K562 (cell line): ENCODE measurements around the gene TRABD2B. TPM values are rescaled to one million over a fixed set of nuclear protein-coding genes. Genes with fewer than 3 reads are reported as not detected.

ENCODE experiments used
- ATAC-seq: fragments of 200-7000 bp; cut with Tn5 transposase; 3 replicates; pipeline ENCODE4 v1.9.1; 2020; ENCODE audit warnings: moderate library complexity
- BruUV-seq: library from RNA; stranded (reverse); fragments of 400-500 nt; replicated peaks from 2 replicates; lab custom pipeline; 2021; lab: Mats Ljungman, UMichigan
- CTCF ChIA-PET: fragments of 300-600 bp; formaldehyde crosslinking; extraction: SDS; loops from one replicate; lab custom pipeline; 2021; ENCODE audit warnings: low intra/inter-chr PET ratio; lab: Yijun Ruan, JAX
- POLR2A ChIA-PET: fragments of 300-600, 350-650 bp; sonication (Branson Sonifier 250); formaldehyde crosslinking; extraction: SDS; loops from one replicate; lab custom pipeline; 2021; ENCODE audit warnings: antibody characterized with exemption, inconsistent platforms; lab: Yijun Ruan, JAX
- DNase-seq, 4 experiments: peaks; one replicate each; pipeline versions ENCODE4 v3.0.0 to v3.0.0-alpha.2; 2011 to 2018; ENCODE audit warnings: low spot score in 3 of 4, mixed read lengths in 3 of 4; ENCODE audit errors: extremely low read depth in 1 of 4
- FAIRE-seq: peaks from 2 replicates; lab custom pipeline; 2011; peaks lifted over from hg19 to GRCh38; lab: Jason Lieb, UNC
- H2AFZ ChIP-seq: 2 replicates; pipeline ENCODE4 v1.6.0; 2011; ENCODE audit warnings: low read depth, low read length, control low read depth, inconsistent platforms
- H3K27ac ChIP-seq: fragments of 200-600 bp; 3 replicates; pipeline ENCODE4 v1.8.0; 2011; ENCODE audit warnings: low read depth, mild to moderate bottlenecking, control low read depth, inconsistent platforms, low read length, moderate library complexity, mixed read lengths; ENCODE audit errors: extremely low read depth
- H3K27me3 ChIP-seq, 2 experiments: fragments of 300-600 bp in 1 of 2; 2 replicates in 1 of 2; 3 replicates in 1 of 2; pipeline versions ENCODE4 v1.6.0 to v1.8.0; 2011; ENCODE audit warnings: inconsistent platforms in 2 of 2, low read length in 2 of 2, mild to moderate bottlenecking in 1 of 2, mixed read lengths in 1 of 2, moderate library complexity in 1 of 2; ENCODE audit not compliant: control insufficient read depth in 2 of 2, insufficient read depth in 2 of 2
- H3K36me3 ChIP-seq: fragments of 300-600 bp; 3 replicates; pipeline ENCODE4 v1.8.0; 2011; ENCODE audit warnings: mild to moderate bottlenecking, low read length, inconsistent platforms; ENCODE audit not compliant: control insufficient read depth, insufficient read depth
- H3K4me1 ChIP-seq, 2 experiments: fragments of 200-600 bp in 1 of 2; replicated peaks in 1 of 2; 2 replicates in 1 of 2; 3 replicates in 1 of 2; pipeline versions ENCODE4 v1.5.1 to v1.8.0; 2011; ENCODE audit warnings: inconsistent platforms in 2 of 2, low read length in 2 of 2, mild to moderate bottlenecking in 1 of 2, mixed read lengths in 1 of 2, moderate library complexity in 1 of 2; ENCODE audit not compliant: control insufficient read depth in 2 of 2, insufficient read depth in 2 of 2
- H3K4me2 ChIP-seq: 2 replicates; pipeline ENCODE4 v1.6.1; 2011; ENCODE audit warnings: low read length, control low read depth, inconsistent platforms, mixed read lengths; ENCODE audit not compliant: insufficient read depth
- H3K4me3 ChIP-seq: fragments of 200-600 bp; sonication (generic), shearing (Covaris generic); 2 replicates; pipeline ENCODE4 v1.5.1; 2016; ENCODE audit warnings: control low read depth, inconsistent platforms
- H3K79me2 ChIP-seq: fragments of 200-600 bp; 3 replicates; pipeline ENCODE4 v1.8.0; 2011; ENCODE audit warnings: low read length, inconsistent platforms; ENCODE audit not compliant: control insufficient read depth, insufficient read depth
- H3K9ac ChIP-seq, 2 experiments: 2 replicates each; pipeline versions ENCODE4 v1.6.0 to v1.6.1; 2011; ENCODE audit warnings: low read depth in 2 of 2, low read length in 2 of 2, control low read depth in 1 of 2, inconsistent platforms in 1 of 2, mild to moderate bottlenecking in 1 of 2, mixed read lengths in 1 of 2; ENCODE audit not compliant: insufficient read depth in 1 of 2
- H3K9me1 ChIP-seq: one replicate; pipeline ENCODE4 v1.6.0; 2011; ENCODE audit warnings: inconsistent platforms, mild to moderate bottlenecking, low read length, moderate library complexity; ENCODE audit not compliant: control insufficient read depth, insufficient read depth
- H3K9me3 ChIP-seq: replicated peaks from 2 replicates; pipeline ENCODE4 v1.5.1; 2011; ENCODE audit warnings: low read depth, low read length, inconsistent platforms; ENCODE audit not compliant: control insufficient read depth, insufficient read depth
- H4K20me1 ChIP-seq: replicated peaks from 2 replicates; pipeline ENCODE4 v1.6.1; 2011; ENCODE audit warnings: low read length, inconsistent platforms, mixed read lengths; ENCODE audit not compliant: control insufficient read depth, insufficient read depth
- BHLHE40 ChIP-seq: IDR thresholded peaks from 2 replicates; pipeline ENCODE4 v1.6.1; 2011; ENCODE audit warnings: low read length, improper control_type of control experiment
- CBX2 ChIP-seq: fragments of 200-600 bp; sonication (generic); IDR thresholded peaks from one replicate; pipeline ENCODE4 v1.6.1; 2012; ENCODE audit warnings: mild to moderate bottlenecking, low read length, inconsistent platforms; ENCODE audit not compliant: insufficient read depth, poor library complexity, severe bottlenecking
- FOS ChIP-seq: IDR thresholded peaks from 3 replicates; pipeline ENCODE4 v1.6.1; 2011; ENCODE audit not compliant: insufficient read length; ENCODE audit errors: extremely low read depth
- KLF10 ChIP-seq: fragments of 250-450 bp; sonication (Bioruptor Pico); IDR thresholded peaks from 2 replicates; pipeline ENCODE4 v1.6.1; 2021; ENCODE audit warnings: matching md5 sums
- MAZ ChIP-seq, 2 experiments: fragments of 450-650 bp in 1 of 2; sonication (generic) in 1 of 2; formaldehyde crosslinking; IDR thresholded peaks in 1 of 2; conservative IDR thresholded peaks in 1 of 2; 2 replicates each; pipeline versions ENCODE4 v1.4.0 to v1.5.0; 2020; ENCODE audit warnings: mild to moderate bottlenecking in 1 of 2, missing genetic modification reagents in 1 of 2
- NR1H2 ChIP-seq: sonication (generic); formaldehyde crosslinking; IDR thresholded peaks from 2 replicates; pipeline ENCODE4 v1.4.0; 2020; ENCODE audit warnings: mild to moderate bottlenecking, missing genetic modification reagents
- SMAD2 ChIP-seq: fragments of 150-350 bp; IDR thresholded peaks from 2 replicates; pipeline ENCODE4 v1.6.1; 2014; ENCODE audit warnings: low read depth, mild to moderate bottlenecking, low read length
- WGBS: fragments of 100-300 bp; shearing (Covaris generic); methylation state at CpG from one replicate; pipeline ENCODE4 v1.1.6; 2016; ENCODE audit warnings: low coverage, mixed read lengths; ENCODE audit not compliant: insufficient coverage; ENCODE audit errors: missing lambda C conversion rate; 5-methylcytosine and 5-hydroxymethylcytosine counted together
- in situ Hi-C: fragments of 300-500 bp; cut with MboI; formaldehyde crosslinking; loops from 4 replicates; pipeline ENCODE4 v1.15.0; 2018; ENCODE audit warnings: inconsistent platforms, mixed read lengths
- intact Hi-C: fragments of 100-400 bp; cut with micrococcal nuclease; formaldehyde crosslinking; loops from 2 replicates; pipeline ENCODE4 v1.14.2; 2022
- polyA plus RNA-seq, 8 experiments: library from polyadenylated mRNA; depleted of rRNA in 4 of 8; stranded (reverse) in 5 of 8; unstranded in 3 of 8; fragments of >200 nt; fragmentation: Nextera tagmentation in 2 of 8; fragmentation: Illumina TruSeq in 1 of 8; extraction: Ambion mirVana in 2 of 8; extraction: Trizol in 1 of 8; gene quantifications; 2 replicates each; pipeline versions ENCODE4 v1.2.1 to v1.2.3, GENCODE V29; 2011 to 2014; ENCODE audit warnings: inconsistent platforms in 1 of 8, missing spikeins in 1 of 8
- total RNA-seq, 7 experiments: library from RNA; depleted of rRNA in 6 of 7; stranded (reverse); fragments of >200 nt in 6 of 7; fragmentation: Illumina TruSeq in 2 of 7; extraction: Trizol in 2 of 7; gene quantifications; 2 replicates each; pipeline versions ENCODE4 v1.2.1 to v1.2.3, GENCODE V29; 2011 to 2021; ENCODE audit warnings: low replicate concordance in 1 of 7
- TF ChIP-seq, protein P1 (sequence below): sonication (generic); formaldehyde crosslinking; IDR thresholded peaks from 2 replicates; pipeline ENCODE4 v1.8.0; 2022; ENCODE audit warnings: mild to moderate bottlenecking, missing genetic modification reagents
- TF ChIP-seq, protein P2 (sequence below): fragments of 250-450 bp; sonication (Bioruptor Pico); IDR thresholded peaks from 2 replicates; pipeline ENCODE4 v1.4.0; 2020
- TF ChIP-seq, protein P3 (sequence below): fragments of 250-450 bp; sonication (Bioruptor Pico); IDR thresholded peaks from 2 replicates; pipeline ENCODE4 v1.5.1; 2021; ENCODE audit warnings: mild to moderate bottlenecking

The TRABD2B gene
- total and polyA plus RNA-seq, 9 of the 15 experiments (the other 6 are each of a cell fraction or from before 2014, with no cell fraction given), result not detected

DNA sequence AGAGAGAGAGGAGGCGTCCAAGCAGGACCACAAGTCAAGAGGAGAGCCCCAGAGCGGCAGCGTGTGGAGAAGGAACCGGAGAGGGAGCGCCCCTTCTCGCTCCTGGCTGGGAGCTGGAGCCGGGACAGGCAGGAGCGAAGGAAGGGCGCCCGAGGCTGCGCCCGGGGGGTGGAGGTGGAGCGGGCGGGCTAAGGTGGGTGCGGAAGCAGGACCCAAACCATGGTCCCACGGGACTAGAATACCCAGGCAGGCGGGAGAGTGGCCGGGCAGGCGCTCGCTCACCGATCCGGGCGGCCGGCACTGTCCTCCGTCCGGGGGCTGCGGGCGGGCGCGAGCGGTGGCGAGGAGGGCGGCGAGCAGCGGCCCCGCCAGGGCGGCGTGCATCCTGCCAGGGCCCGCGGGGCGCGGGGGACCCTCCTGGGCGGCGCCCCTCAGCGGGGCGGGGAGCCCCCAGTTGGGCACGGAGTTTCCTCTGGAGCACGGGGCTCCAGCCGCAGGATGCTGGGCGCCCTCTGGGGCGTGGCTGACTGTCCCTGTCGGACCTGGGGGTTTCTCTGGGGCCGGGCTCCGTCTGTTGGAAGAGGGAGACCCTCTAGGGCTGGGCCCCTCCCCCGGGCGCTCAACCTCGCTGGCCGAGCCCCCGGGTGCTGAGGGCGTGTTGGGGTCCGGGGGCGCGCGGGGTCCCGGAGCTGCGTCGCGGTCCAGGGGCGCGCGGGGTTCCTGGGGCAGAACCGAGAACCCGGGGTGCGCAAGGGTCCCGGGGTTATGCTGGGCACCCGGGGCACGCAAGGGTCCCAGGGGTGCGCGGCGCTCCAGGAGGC is 569 bp downstream of the TRABD2B start:
- Histone ChIP-seq H3K79me2 (no peaks in the 10 kb centered on the region), H3K27me3 (peaks cover 14 to 52% of the 10 kb centered on the region in 2 experiments), H3K4me2 (no peak overlapping the region), H4K20me1 (0 out of 2 replicates have a peak, but pooled peaks cover 4% of the 10 kb centered on the region), H3K9ac (no peak overlapping the region), H3K4me1 (peaks cover 0 to 5% of the 10 kb centered on the region in 2 experiments; a peak in 2 of 5 replicates), H3K27ac (no peak overlapping the region), H3K36me3 (no peaks in the 10 kb centered on the region), H3K9me3 (no peaks in the 10 kb centered on the region), H3K9me1 (no peaks in the 10 kb centered on the region), H2AFZ (no peak overlapping the region), H3K4me3 (no peak overlapping the region)
- 14% methylated on average over 25 of the region's 80 CpGs for WGBS
- BruUV-seq, result no TSS peak
- intact Hi-C loops, result loop anchor here (1.0 kb wide), 1 partner anchor 65 kb away; no protein-coding TSS in a partner anchor
- CTCF ChIA-PET, result interaction anchor here (0.9 to 3.2 kb wide), 3 partner anchors 61 to 224 kb away, joined by 3 to 29 read pairs (median 7); no protein-coding TSS in a partner anchor
- ATAC-seq (no peak), FAIRE-seq (no peak), DNase-seq (no peak)
- POLR2A ChIA-PET, result no interaction called here
- in situ Hi-C loops, result no loop called here
- TF ChIP-seq BHLHE40 (no peak), CBX2 (no peak), SMAD2 (no peak), KLF10 (no peak), MAZ (CRISPR knock-in tag; conservative IDR thresholded peaks at IDR 0.05 in 1 of 2, IDR thresholded peaks at IDR 0.05 in 1 of 2) (no peak), FOS (no peak), NR1H2 (CRISPR knock-in tag) (no peak)
- TF ChIP-seq, protein P1, sequence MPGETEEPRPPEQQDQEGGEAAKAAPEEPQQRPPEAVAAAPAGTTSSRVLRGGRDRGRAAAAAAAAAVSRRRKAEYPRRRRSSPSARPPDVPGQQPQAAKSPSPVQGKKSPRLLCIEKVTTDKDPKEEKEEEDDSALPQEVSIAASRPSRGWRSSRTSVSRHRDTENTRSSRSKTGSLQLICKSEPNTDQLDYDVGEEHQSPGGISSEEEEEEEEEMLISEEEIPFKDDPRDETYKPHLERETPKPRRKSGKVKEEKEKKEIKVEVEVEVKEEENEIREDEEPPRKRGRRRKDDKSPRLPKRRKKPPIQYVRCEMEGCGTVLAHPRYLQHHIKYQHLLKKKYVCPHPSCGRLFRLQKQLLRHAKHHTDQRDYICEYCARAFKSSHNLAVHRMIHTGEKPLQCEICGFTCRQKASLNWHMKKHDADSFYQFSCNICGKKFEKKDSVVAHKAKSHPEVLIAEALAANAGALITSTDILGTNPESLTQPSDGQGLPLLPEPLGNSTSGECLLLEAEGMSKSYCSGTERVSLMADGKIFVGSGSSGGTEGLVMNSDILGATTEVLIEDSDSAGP (CRISPR knock-in tag), result no peak
- TF ChIP-seq, protein P2, sequence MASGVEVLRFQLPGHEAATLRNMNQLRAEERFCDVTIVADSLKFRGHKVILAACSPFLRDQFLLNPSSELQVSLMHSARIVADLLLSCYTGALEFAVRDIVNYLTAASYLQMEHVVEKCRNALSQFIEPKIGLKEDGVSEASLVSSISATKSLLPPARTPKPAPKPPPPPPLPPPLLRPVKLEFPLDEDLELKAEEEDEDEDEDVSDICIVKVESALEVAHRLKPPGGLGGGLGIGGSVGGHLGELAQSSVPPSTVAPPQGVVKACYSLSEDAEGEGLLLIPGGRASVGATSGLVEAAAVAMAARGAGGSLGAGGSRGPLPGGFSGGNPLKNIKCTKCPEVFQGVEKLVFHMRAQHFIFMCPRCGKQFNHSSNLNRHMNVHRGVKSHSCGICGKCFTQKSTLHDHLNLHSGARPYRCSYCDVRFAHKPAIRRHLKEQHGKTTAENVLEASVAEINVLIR (CRISPR knock-in tag), result no peak
- TF ChIP-seq, protein P3, sequence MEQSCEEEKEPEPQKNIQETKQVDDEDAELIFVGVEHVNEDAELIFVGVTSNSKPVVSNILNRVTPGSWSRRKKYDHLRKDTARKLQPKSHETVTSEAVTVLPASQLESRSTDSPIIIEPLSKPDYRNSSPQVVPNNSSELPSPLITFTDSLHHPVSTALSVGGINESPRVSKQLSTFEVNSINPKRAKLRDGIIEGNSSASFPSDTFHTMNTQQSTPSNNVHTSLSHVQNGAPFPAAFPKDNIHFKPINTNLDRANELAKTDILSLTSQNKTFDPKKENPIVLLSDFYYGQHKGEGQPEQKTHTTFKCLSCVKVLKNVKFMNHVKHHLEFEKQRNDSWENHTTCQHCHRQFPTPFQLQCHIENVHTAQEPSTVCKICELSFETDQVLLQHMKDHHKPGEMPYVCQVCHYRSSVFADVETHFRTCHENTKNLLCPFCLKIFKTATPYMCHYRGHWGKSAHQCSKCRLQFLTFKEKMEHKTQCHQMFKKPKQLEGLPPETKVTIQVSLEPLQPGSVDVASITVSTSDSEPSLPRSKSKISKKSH, result no peak
